HCT116 (cell line): ENCODE data around the gene HILPDA. TPM values are rescaled to one million over a fixed set of nuclear protein-coding genes. Genes with fewer than 3 reads are reported as not detected.

Experiments used
- ATAC-seq: fragments of 200-7000 bp; cut with Tn5 transposase; 2 replicates; pipeline ENCODE4 v1.9.1; 2020; ENCODE audit warnings: mild to moderate bottlenecking, moderate library complexity
- BruUV-seq: library from RNA; stranded (reverse); fragments of 400-500 nt; replicated peaks from 2 replicates; lab custom pipeline; 2021; lab: Mats Ljungman, UMichigan
- CTCF ChIA-PET: fragments of 300-600 bp; sonication (Branson Sonifier 250); formaldehyde crosslinking; loops from one replicate; lab custom pipeline; 2021; ENCODE audit warnings: antibody characterized with exemption; lab: Charles Lee
- POLR2A ChIA-PET: fragments of 300-600, 350-600 bp; sonication (Branson Sonifier 250); formaldehyde crosslinking; loops from one replicate; lab custom pipeline; 2021; ENCODE audit warnings: antibody characterized with exemption; lab: Charles Lee
- RAD21 ChIA-PET, 2 experiments: fragments of 300-600 bp; sonication (Branson Sonifier 250); formaldehyde crosslinking; loops; one replicate each; lab custom pipeline; 2023; ENCODE audit warnings: low total read pairs in 2 of 2; ENCODE audit not compliant: uncharacterized antibody in 2 of 2, unreplicated experiment in 2 of 2, low non-redundant PET in 1 of 2; lab: Charles Lee
- DNase-seq: peaks from one replicate; pipeline ENCODE4 v3.0.0-alpha.2; 2010; ENCODE audit warnings: low read depth, low spot score
- H2AFZ ChIP-seq: fragments of 200-600 bp; shearing (Covaris generic), sonication (generic); 2 replicates; pipeline ENCODE4 v1.6.1; 2017; ENCODE audit warnings: low read depth, mixed run types, mixed read lengths, antibody characterized with exemption, low read length; ENCODE audit not compliant: poor library complexity, severe bottlenecking
- H3K27ac ChIP-seq: 2 replicates; pipeline ENCODE4 v1.5.1; 2012; ENCODE audit warnings: low read depth, low read length
- H3K27me3 ChIP-seq: fragments of 200-600 bp; sonication (generic); 2 replicates; pipeline ENCODE4 v1.6.1; 2016; ENCODE audit warnings: mixed run types, low read length, mixed read lengths; ENCODE audit not compliant: insufficient read depth
- H3K36me3 ChIP-seq, 2 experiments: fragments of 200-500 bp in 1 of 2; fragments of 200-600 bp in 1 of 2; sonication (Bioruptor generic) in 1 of 2; sonication (generic) in 1 of 2; 2 replicates each; pipeline versions ENCODE4 v1.5.1 to v1.6.1; 2014 to 2016; ENCODE audit warnings: low read length in 2 of 2, inconsistent platforms in 1 of 2, mixed read lengths in 1 of 2, mixed run types in 1 of 2; ENCODE audit not compliant: insufficient read depth in 2 of 2, control insufficient read depth in 1 of 2
- H3K4me1 ChIP-seq, 2 experiments: fragments of 200-600 bp in 1 of 2; sonication (generic) in 1 of 2; 2 replicates each; pipeline versions ENCODE4 v1.5.1 to v1.6.1; 2012 to 2017; ENCODE audit warnings: low read length in 2 of 2, inconsistent platforms in 1 of 2, mild to moderate bottlenecking in 1 of 2, mixed read lengths in 1 of 2, mixed run types in 1 of 2, moderate library complexity in 1 of 2; ENCODE audit not compliant: insufficient read depth in 2 of 2, control insufficient read depth in 1 of 2
- H3K4me2 ChIP-seq: fragments of 200-600 bp; sonication (generic); 2 replicates; pipeline ENCODE4 v1.6.1; 2017; ENCODE audit warnings: mixed run types, low read length, mixed read lengths
- H3K4me3 ChIP-seq, 2 experiments: fragments of 200-600 bp in 1 of 2; sonication (generic) in 1 of 2; replicated peaks in 1 of 2; 2 replicates each; pipeline ENCODE4 v1.5.1; 2011 to 2016; ENCODE audit warnings: low read length in 2 of 2, control low read depth in 1 of 2, low read depth in 1 of 2, mild to moderate bottlenecking in 1 of 2, mixed read lengths in 1 of 2, mixed run types in 1 of 2
- H3K79me2 ChIP-seq: fragments of 200-600 bp; sonication (generic); 2 replicates; pipeline ENCODE4 v1.6.1; 2017; ENCODE audit warnings: mild to moderate bottlenecking, mixed run types, low read length, moderate library complexity, mixed read lengths; ENCODE audit not compliant: insufficient read depth
- H3K9ac ChIP-seq: fragments of 200-600 bp; sonication (generic); 2 replicates; pipeline ENCODE4 v1.6.1; 2016; ENCODE audit warnings: low read length, mixed read lengths
- H3K9me2 ChIP-seq: fragments of 200-600 bp; sonication (generic), shearing (Covaris generic); 2 replicates; pipeline ENCODE4 v1.6.1; 2017; ENCODE audit warnings: mixed run types, mild to moderate bottlenecking, moderate library complexity; ENCODE audit not compliant: insufficient read depth
- H3K9me3 ChIP-seq, 2 experiments: fragments of 200-500 bp in 1 of 2; fragments of 200-600 bp in 1 of 2; sonication (Bioruptor generic) in 1 of 2; sonication (generic) in 1 of 2; 2 replicates each; pipeline ENCODE4 v1.6.1; 2014 to 2017; ENCODE audit warnings: low read length in 2 of 2, mixed read lengths in 2 of 2, inconsistent platforms in 1 of 2, low read depth in 1 of 2, mild to moderate bottlenecking in 1 of 2, mixed run types in 1 of 2, moderate library complexity in 1 of 2; ENCODE audit not compliant: control insufficient read depth in 1 of 2, insufficient read depth in 1 of 2
- H4K20me1 ChIP-seq: fragments of 200-600 bp; sonication (generic), shearing (Covaris generic); 2 replicates; pipeline ENCODE4 v1.6.1; 2017; ENCODE audit warnings: mixed run types, mild to moderate bottlenecking, moderate library complexity; ENCODE audit not compliant: insufficient read depth
- CEBPB ChIP-seq: IDR thresholded peaks from 2 replicates; pipeline ENCODE4 v1.6.1; 2012; ENCODE audit warnings: low read depth
- ELF1 ChIP-seq: IDR thresholded peaks from 2 replicates; pipeline ENCODE4 v1.6.1; 2012; ENCODE audit warnings: low read depth, borderline replicate concordance
- EZH2 ChIP-seq: fragments of 200-600 bp; sonication (generic); IDR thresholded peaks from 2 replicates; pipeline ENCODE4 v1.6.1; 2017; ENCODE audit warnings: antibody characterized with exemption, mixed run types
- EZH2phosphoT487 ChIP-seq: fragments of 200-600 bp; IDR thresholded peaks from 2 replicates; pipeline ENCODE4 v1.6.1; 2018; ENCODE audit warnings: antibody characterized with exemption, borderline replicate concordance
- FOSL1 ChIP-seq: IDR thresholded peaks from 2 replicates; pipeline ENCODE4 v1.6.1; 2012; ENCODE audit warnings: low read depth
- JUND ChIP-seq: IDR thresholded peaks from 2 replicates; pipeline ENCODE4 v1.6.1; 2012
- POLR2AphosphoS5 ChIP-seq: IDR thresholded peaks from 2 replicates; pipeline ENCODE4 v1.6.1; 2011; ENCODE audit warnings: mild to moderate bottlenecking, low read depth, low read length, moderate library complexity
- SIN3A ChIP-seq: IDR thresholded peaks from 2 replicates; pipeline ENCODE4 v1.6.1; 2012; ENCODE audit warnings: low read depth
- SP1 ChIP-seq: IDR thresholded peaks from 2 replicates; pipeline ENCODE4 v1.6.1; 2012; ENCODE audit warnings: low read depth
- TCF7L2 ChIP-seq: IDR thresholded peaks from 2 replicates; pipeline ENCODE4 v1.7.0; 2011; ENCODE audit warnings: borderline replicate concordance, inconsistent platforms; ENCODE audit not compliant: insufficient read depth, insufficient read length; ENCODE audit errors: extremely low read depth
- YY1 ChIP-seq: IDR thresholded peaks from 2 replicates; pipeline ENCODE4 v1.6.1; 2011; ENCODE audit warnings: low read length, low read depth, moderate library complexity, mild to moderate bottlenecking; ENCODE audit not compliant: insufficient replicate concordance; ENCODE audit errors: extremely low read depth
- ZNF274 ChIP-seq: fragments of 200-500 bp; sonication (Bioruptor generic); IDR thresholded peaks from 2 replicates; pipeline ENCODE4 v1.6.1; 2014; ENCODE audit warnings: mild to moderate bottlenecking, low read depth, low read length, inconsistent platforms
- intact Hi-C: fragments of 100-400 bp; cut with micrococcal nuclease; formaldehyde crosslinking; loops from 2 replicates; pipeline ENCODE4 v1.10.0; 2022
- total RNA-seq: library from RNA; stranded (reverse); gene quantifications from one replicate; pipeline ENCODE4 v1.2.1, GENCODE V29; 2021; ENCODE audit not compliant: unreplicated experiment
- TF ChIP-seq, protein P1 (sequence below): IDR thresholded peaks from 2 replicates; pipeline ENCODE4 v1.6.1; 2012
- TF ChIP-seq, protein P2 (sequence below), 3 experiments: fragments of 200-600 bp in 1 of 3; sonication (generic) in 1 of 3; IDR thresholded peaks in 2 of 3; conservative IDR thresholded peaks in 1 of 3; 2 replicates each; pipeline ENCODE4 v1.5.1; 2012 to 2017; ENCODE audit warnings: low read depth in 2 of 3, low read length in 2 of 3, antibody characterized with exemption in 1 of 3, borderline replicate concordance in 1 of 3, control low read depth in 1 of 3, mild to moderate bottlenecking in 1 of 3, mixed read lengths in 1 of 3, mixed run types in 1 of 3, moderate library complexity in 1 of 3; ENCODE audit not compliant: insufficient read depth in 1 of 3
- TF ChIP-seq, protein P3 (sequence below): IDR thresholded peaks from 2 replicates; pipeline ENCODE4 v1.6.1; 2011; ENCODE audit warnings: mild to moderate bottlenecking, low read length, moderate library complexity; ENCODE audit not compliant: insufficient replicate concordance; ENCODE audit errors: extremely low read depth
- TF ChIP-seq, protein P4 (sequence below): IDR thresholded peaks from 2 replicates; pipeline ENCODE4 v1.6.1; 2012; ENCODE audit warnings: low read depth

The HILPDA gene
- total RNA-seq, 1 experiment from 2014 or later, result 32.8 TPM

DNA sequence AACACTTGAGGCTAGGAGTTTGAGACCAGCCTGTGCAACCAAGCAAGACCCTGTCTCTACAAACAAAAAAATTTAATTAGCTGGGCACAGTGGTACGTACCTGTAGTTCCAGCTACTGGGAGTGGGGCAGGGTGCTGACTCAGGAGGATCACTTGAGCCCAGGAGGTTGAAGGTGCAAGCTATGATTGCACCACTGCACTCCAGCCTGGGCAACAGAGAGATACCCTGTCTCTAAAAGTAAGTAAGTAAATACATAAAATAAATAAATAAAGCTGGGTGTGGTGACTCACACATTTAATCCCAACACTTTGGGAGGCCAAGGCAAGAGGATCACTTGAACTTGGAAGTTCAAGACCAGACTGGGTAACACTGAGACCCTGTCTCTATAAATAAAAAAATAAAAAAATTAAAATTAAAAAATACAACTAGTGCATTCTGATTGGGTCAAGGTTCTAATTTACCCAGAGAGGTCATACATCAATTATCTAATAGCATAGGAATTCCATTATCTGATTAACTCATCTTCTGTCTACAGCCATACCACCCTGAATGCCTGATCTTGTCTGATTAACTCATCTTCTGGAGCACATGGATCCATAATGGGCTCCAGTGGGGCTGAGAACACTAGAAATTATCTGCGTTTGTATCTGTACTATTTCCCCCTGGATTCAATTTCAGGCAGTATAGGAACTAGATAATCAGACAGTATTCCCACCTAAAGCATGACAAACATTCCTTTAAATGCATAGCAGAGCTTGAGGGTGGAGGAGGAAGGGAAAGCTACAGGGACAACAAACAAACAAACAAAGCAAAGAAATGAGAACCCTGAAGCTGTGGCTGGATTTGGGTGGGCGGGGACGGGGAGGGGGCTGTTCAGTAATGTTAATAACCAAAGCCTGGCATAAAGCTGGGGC lies 21.0 kb upstream of the HILPDA start:
- TF ChIP-seq YY1 (no peak), ZNF274 (no peak), TCF7L2 (no peak), SP1 (no peak), SIN3A (no peak), ELF1 (no peak), CEBPB (no peak), EZH2phosphoT487 (no peak), EZH2 (no peak), FOSL1 (no peak), POLR2AphosphoS5 (no peak), JUND (no peak)
- TF ChIP-seq, protein P1, sequence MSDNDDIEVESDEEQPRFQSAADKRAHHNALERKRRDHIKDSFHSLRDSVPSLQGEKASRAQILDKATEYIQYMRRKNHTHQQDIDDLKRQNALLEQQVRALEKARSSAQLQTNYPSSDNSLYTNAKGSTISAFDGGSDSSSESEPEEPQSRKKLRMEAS, result no peak
- TF ChIP-seq, protein P2, sequence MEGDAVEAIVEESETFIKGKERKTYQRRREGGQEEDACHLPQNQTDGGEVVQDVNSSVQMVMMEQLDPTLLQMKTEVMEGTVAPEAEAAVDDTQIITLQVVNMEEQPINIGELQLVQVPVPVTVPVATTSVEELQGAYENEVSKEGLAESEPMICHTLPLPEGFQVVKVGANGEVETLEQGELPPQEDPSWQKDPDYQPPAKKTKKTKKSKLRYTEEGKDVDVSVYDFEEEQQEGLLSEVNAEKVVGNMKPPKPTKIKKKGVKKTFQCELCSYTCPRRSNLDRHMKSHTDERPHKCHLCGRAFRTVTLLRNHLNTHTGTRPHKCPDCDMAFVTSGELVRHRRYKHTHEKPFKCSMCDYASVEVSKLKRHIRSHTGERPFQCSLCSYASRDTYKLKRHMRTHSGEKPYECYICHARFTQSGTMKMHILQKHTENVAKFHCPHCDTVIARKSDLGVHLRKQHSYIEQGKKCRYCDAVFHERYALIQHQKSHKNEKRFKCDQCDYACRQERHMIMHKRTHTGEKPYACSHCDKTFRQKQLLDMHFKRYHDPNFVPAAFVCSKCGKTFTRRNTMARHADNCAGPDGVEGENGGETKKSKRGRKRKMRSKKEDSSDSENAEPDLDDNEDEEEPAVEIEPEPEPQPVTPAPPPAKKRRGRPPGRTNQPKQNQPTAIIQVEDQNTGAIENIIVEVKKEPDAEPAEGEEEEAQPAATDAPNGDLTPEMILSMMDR (IDR thresholded peaks at IDR 0.05 in 2 of 3, conservative IDR thresholded peaks at IDR 0.05 in 1 of 3; ENCODE audit: borderline replicate concordance in 1 of 3, insufficient read depth in 1 of 3, low read depth in 2 of 3, low read length in 2 of 3), result no peak
- TF ChIP-seq, protein P3, sequence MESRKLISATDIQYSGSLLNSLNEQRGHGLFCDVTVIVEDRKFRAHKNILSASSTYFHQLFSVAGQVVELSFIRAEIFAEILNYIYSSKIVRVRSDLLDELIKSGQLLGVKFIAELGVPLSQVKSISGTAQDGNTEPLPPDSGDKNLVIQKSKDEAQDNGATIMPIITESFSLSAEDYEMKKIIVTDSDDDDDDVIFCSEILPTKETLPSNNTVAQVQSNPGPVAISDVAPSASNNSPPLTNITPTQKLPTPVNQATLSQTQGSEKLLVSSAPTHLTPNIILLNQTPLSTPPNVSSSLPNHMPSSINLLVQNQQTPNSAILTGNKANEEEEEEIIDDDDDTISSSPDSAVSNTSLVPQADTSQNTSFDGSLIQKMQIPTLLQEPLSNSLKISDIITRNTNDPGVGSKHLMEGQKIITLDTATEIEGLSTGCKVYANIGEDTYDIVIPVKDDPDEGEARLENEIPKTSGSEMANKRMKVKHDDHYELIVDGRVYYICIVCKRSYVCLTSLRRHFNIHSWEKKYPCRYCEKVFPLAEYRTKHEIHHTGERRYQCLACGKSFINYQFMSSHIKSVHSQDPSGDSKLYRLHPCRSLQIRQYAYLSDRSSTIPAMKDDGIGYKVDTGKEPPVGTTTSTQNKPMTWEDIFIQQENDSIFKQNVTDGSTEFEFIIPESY, result no peak
- TF ChIP-seq, protein P4, sequence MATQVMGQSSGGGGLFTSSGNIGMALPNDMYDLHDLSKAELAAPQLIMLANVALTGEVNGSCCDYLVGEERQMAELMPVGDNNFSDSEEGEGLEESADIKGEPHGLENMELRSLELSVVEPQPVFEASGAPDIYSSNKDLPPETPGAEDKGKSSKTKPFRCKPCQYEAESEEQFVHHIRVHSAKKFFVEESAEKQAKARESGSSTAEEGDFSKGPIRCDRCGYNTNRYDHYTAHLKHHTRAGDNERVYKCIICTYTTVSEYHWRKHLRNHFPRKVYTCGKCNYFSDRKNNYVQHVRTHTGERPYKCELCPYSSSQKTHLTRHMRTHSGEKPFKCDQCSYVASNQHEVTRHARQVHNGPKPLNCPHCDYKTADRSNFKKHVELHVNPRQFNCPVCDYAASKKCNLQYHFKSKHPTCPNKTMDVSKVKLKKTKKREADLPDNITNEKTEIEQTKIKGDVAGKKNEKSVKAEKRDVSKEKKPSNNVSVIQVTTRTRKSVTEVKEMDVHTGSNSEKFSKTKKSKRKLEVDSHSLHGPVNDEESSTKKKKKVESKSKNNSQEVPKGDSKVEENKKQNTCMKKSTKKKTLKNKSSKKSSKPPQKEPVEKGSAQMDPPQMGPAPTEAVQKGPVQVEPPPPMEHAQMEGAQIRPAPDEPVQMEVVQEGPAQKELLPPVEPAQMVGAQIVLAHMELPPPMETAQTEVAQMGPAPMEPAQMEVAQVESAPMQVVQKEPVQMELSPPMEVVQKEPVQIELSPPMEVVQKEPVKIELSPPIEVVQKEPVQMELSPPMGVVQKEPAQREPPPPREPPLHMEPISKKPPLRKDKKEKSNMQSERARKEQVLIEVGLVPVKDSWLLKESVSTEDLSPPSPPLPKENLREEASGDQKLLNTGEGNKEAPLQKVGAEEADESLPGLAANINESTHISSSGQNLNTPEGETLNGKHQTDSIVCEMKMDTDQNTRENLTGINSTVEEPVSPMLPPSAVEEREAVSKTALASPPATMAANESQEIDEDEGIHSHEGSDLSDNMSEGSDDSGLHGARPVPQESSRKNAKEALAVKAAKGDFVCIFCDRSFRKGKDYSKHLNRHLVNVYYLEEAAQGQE, result no peak
- H3K4me2 ChIP-seq, result no peak overlapping the region
- ATAC-seq (no peak), DNase-seq (no peak)
- no peaks in the 10 kb centered on the region for H3K9me3 ChIP-seq
- no peaks in the 10 kb centered on the region for H3K27me3 ChIP-seq
- H3K27ac ChIP-seq, result no peak overlapping the region
- H3K36me3 ChIP-seq, result no peaks in the 10 kb centered on the region
- BruUV-seq, result no TSS peak
- ChIA-PET RAD21 (no interaction called here), POLR2A (no interaction called here), CTCF (interaction anchor here (1.0 to 1.8 kb wide), 2 partner anchors 8 to 27 kb away, joined by 3 to 15 read pairs; no protein-coding TSS in a partner anchor)
- H2AFZ ChIP-seq, result no peak overlapping the region
- intact Hi-C loops, result no loop called here
- no peak overlapping the region for H3K4me3 ChIP-seq
- no peaks in the 10 kb centered on the region for H4K20me1 ChIP-seq
- no peak overlapping the region for H3K9ac ChIP-seq
- H3K4me1 ChIP-seq, result peaks cover 0 to 11% of the 10 kb centered on the region in 2 experiments; a peak in 1 of 4 replicates
- no peaks in the 10 kb centered on the region for H3K9me2 ChIP-seq
- no peaks in the 10 kb centered on the region for H3K79me2 ChIP-seq
